ENCODE data around the gene PRPF38B.

Gene PRPF38B

DNA sequence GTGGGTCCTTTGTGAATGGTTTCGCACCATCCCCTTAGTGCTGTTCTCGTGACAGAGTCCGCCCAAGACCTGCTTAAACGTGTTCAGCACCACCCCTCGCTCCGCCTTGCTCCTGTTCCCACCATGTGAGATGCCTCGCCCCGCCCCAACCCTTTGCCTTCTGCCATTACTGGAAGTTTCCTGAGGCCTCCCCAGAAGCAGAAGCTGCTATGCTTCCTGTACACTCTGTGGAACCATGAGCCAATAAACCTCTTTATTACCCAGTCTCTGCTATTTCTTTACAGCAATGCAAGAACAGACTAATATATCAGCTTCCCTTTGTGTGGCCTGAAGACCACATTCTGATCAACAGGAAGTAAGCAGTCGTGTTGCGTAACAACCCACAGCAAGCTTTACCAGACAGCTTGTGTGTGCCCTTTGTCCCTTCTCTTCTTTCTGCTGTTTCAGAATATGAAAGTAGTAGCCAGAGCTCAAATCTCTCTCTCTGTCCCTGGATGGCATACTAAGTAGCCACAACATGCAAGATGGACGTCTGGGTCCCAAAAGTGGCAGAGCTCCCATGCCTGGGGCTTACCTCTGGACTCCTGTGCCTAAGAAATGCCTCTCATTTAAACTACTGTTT is 45.4 kb upstream of the PRPF38B start:
- no peak overlapping the region for H3K4me3 ChIP-seq (ENCODE audit: low read depth, low read length)
- peak; percentile 58 for DNase-seq (ENCODE audit: low read depth, low spot score)
- TF ChIP-seq, protein P1, sequence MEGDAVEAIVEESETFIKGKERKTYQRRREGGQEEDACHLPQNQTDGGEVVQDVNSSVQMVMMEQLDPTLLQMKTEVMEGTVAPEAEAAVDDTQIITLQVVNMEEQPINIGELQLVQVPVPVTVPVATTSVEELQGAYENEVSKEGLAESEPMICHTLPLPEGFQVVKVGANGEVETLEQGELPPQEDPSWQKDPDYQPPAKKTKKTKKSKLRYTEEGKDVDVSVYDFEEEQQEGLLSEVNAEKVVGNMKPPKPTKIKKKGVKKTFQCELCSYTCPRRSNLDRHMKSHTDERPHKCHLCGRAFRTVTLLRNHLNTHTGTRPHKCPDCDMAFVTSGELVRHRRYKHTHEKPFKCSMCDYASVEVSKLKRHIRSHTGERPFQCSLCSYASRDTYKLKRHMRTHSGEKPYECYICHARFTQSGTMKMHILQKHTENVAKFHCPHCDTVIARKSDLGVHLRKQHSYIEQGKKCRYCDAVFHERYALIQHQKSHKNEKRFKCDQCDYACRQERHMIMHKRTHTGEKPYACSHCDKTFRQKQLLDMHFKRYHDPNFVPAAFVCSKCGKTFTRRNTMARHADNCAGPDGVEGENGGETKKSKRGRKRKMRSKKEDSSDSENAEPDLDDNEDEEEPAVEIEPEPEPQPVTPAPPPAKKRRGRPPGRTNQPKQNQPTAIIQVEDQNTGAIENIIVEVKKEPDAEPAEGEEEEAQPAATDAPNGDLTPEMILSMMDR (IDR thresholded peaks at IDR 0.05; ENCODE audit: low read depth, low read length), result no peak
- in situ Hi-C loops (cut with HindIII; ENCODE audit: low sequenced_read_pairs), result no loop called here

DNA sequence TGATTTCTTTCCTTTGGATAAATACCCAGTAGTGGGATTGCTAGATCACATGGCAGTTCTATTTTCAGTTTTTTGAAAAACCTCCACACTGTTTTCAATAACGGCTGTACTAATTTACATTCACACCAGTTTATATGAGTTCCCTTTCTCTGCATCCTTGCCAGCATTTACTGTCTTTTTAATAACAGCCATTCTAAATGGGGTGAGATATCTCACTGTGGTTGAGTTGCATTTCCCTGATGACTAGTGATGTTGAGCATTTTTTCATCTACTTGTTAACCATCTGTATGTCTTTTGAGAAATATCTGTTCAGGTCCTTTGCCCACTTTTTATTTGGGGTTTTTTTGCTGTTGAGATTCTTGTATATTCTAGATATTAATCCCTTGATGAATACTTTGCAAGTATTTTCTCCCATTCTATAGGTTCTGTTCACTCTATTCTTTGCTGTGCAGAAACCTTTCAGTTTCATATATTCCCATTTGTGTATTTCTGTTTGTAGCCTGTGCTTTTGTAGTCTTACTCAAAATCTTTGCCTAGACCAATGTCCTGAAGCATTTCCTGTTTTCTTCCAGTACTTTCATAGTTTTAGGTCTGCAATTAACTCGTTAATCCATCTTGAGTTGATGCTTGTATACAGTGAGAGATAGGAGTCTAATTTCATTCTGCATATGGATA is 38.5 kb upstream of the PRPF38B start:
- TF ChIP-seq, protein P1 (IDR thresholded peaks at IDR 0.05; ENCODE audit: low read depth, low read length), result no peak
- no peak for DNase-seq (ENCODE audit: low read depth, low spot score)
- H3K4me3 ChIP-seq (ENCODE audit: low read depth, low read length), result no peak overlapping the region
- in situ Hi-C loops (cut with HindIII; ENCODE audit: low sequenced_read_pairs), result no loop called here

GRCh38 chr1:108657356-108658080 is 34.6 kb upstream of the PRPF38B start:
- DNase-seq (ENCODE audit: low read depth, low spot score), result no peak
- in situ Hi-C loops (cut with HindIII; ENCODE audit: low sequenced_read_pairs), result no loop called here
- no peak overlapping the region for H3K4me3 ChIP-seq (ENCODE audit: low read depth, low read length)
- TF ChIP-seq, protein P1 (IDR thresholded peaks at IDR 0.05; ENCODE audit: low read depth, low read length), result no peak

- in situ Hi-C loops (cut with HindIII; ENCODE audit: low sequenced_read_pairs), result no loop called here
- DNase-seq (ENCODE audit: low read depth, low spot score), result peak; percentile 77
- TF ChIP-seq, protein P1 (IDR thresholded peaks at IDR 0.05; ENCODE audit: low read depth, low read length), result no peak
- H3K4me3 ChIP-seq (ENCODE audit: low read depth, low read length), result peak within 1 kb of the TSS; percentile 48
Observed at GRCh38 chr1:108661030-108661609, 31.0 kb upstream of the PRPF38B start, which contains the start of gene HENMT1. Gene HENMT1, minus strand, starts transcription at chr1:108661093. Its CDS starts 1,209 bp downstream, at chr1:108659884.

GRCh38 chr1:108663074-108663473 is 29.0 kb upstream of the PRPF38B start:
- DNase-seq (ENCODE audit: low read depth, low spot score), result no peak
- no peak overlapping the region for H3K4me3 ChIP-seq (ENCODE audit: low read depth, low read length)
- in situ Hi-C loops (cut with HindIII; ENCODE audit: low sequenced_read_pairs), result no loop called here
- TF ChIP-seq, protein P1 (IDR thresholded peaks at IDR 0.05; ENCODE audit: low read depth, low read length), result no peak

- H3K4me3 ChIP-seq (ENCODE audit: low read depth, low read length), result no peak overlapping the region
- no peak for DNase-seq (ENCODE audit: low read depth, low spot score)
- in situ Hi-C loops (cut with HindIII; ENCODE audit: low sequenced_read_pairs), result no loop called here
- TF ChIP-seq, protein P1 (IDR thresholded peaks at IDR 0.05; ENCODE audit: low read depth, low read length), result no peak
Observed at GRCh38 chr1:108664481-108664880, 27.6 kb upstream of the PRPF38B start.

All from astrocyte of the spinal cord (primary cell).